Stimulated activated CD4-positive, alpha-beta T cell treated with anti-CD3 and anti-CD28 coated beads, Interleukin-2, amount 100 ng/mL, for 24 hours (primary cell): ENCODE measurements around the gene TIE1.
A peak's percentile ranks its signal among the peaks of the same experiment; 100 is the strongest.

Experiments
- DNase-seq, 2 donors: peaks; one replicate each; pipeline ENCODE4 v3.0.0-alpha.2; 2020

TIE1 gene

GRCh38 chr1:43339584-43340232 lies 38.9 kb downstream of the TIE1 start:
- no peak for DNase-seq

GRCh38 chr1:43340559-43340958 lies 39.8 kb downstream of the TIE1 start:
- no peak for DNase-seq

GRCh38 chr1:43344267-43344850 lies 43.6 kb downstream of the TIE1 start:
- DNase-seq, result no peak

- no peak for DNase-seq
Observed at GRCh38 chr1:43345120-43345519, 44.3 kb downstream of the TIE1 start.

GRCh38 chr1:43346636-43347035 lies 45.9 kb downstream of the TIE1 start:
- no peak for DNase-seq

- no peak for DNase-seq
Observed at GRCh38 chr1:43348343-43348808, 47.6 kb downstream of the TIE1 start.

- peak; percentile 45 to 55 for DNase-seq
Observed at GRCh38 chr1:43348809-43349593, 48.2 kb downstream of the TIE1 start.

- DNase-seq, result no peak
Observed at GRCh38 chr1:43349594-43350306, 49.0 kb downstream of the TIE1 start.

- no peak for DNase-seq
Observed at GRCh38 chr1:43350976-43351375, 50.2 kb downstream of the TIE1 start.

- DNase-seq, result no peak
Observed at GRCh38 chr1:43351421-43352350, 50.9 kb downstream of the TIE1 start.

GRCh38 chr1:43352351-43352705 lies 51.5 kb downstream of the TIE1 start:
- DNase-seq, result no peak

GRCh38 chr1:43352881-43353280 lies 52.1 kb downstream of the TIE1 start:
- DNase-seq, result no peak

- DNase-seq, result no peak
Observed at GRCh38 chr1:43354471-43354870, 53.7 kb downstream of the TIE1 start.

GRCh38 chr1:43354936-43355335 lies 54.2 kb downstream of the TIE1 start:
- no peak for DNase-seq

GRCh38 chr1:43357251-43357650 lies 56.5 kb downstream of the TIE1 start:
- no peak for DNase-seq

GRCh38 chr1:43358121-43358745 lies 57.5 kb downstream of the TIE1 start:
- DNase-seq, result no peak

- DNase-seq, result peak; percentile 99
Observed at GRCh38 chr1:43358746-43359693, 58.2 kb downstream of the TIE1 start, which contains the start of gene CDC20. CDC20 (plus strand) TSS chr1:43358981; CDS start chr1:43359216, 235 bp downstream.

GRCh38 chr1:43359696-43360095 lies 58.9 kb downstream of the TIE1 start:
- no peak for DNase-seq

- DNase-seq, result no peak
Observed at GRCh38 chr1:43360616-43361015, 59.8 kb downstream of the TIE1 start.

GRCh38 chr1:43363283-43363934 lies 62.6 kb downstream of the TIE1 start:
- DNase-seq, result no peak
